GOT3 (cell line): ENCODE data around the gene RNF19B.

Experiments used
- DNase-seq: peaks from one replicate; lab custom pipeline; 2025; ENCODE audit warnings: mixed read lengths; lab: John Stamatoyannopoulos, UW

The RNF19B gene

GRCh38 chr1:32900956-32901822 is 63.4 kb downstream of the RNF19B start, which contains the start of gene TMEM54:
Gene TMEM54, minus strand, starts transcription at chr1:32901389. Its CDS starts 151 bp downstream, at chr1:32901238.
- no peak for DNase-seq

DNA sequence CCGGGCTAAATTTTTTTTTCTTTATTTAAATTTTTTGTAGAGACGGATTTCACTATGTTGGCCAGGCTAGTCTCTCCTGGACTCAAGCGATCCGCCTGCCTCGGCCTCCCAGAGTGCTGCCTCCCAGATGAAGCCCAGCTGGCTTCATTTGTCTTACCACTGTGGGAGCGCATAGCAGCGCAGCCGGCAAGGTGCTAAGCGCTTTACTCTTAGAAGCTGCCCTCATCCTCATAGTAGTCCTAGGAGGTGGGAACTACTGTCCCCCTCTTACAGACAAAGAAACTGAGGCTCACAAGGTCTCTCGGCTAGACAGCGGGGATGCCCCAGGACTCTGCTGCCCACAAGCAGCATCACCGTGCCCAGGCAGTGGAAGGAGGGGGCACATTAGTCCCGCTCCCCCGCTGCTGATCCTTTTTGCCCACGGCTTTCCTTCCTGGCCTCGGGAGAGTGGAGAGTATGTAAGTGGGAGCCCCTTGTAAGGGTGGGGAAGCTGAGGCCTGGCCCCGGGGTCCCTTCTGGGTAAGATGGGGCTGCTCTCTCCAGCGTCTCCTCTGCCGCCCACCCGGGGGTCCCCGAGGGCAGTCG is 64.1 kb downstream of the RNF19B start:
- no peak for DNase-seq

DNA sequence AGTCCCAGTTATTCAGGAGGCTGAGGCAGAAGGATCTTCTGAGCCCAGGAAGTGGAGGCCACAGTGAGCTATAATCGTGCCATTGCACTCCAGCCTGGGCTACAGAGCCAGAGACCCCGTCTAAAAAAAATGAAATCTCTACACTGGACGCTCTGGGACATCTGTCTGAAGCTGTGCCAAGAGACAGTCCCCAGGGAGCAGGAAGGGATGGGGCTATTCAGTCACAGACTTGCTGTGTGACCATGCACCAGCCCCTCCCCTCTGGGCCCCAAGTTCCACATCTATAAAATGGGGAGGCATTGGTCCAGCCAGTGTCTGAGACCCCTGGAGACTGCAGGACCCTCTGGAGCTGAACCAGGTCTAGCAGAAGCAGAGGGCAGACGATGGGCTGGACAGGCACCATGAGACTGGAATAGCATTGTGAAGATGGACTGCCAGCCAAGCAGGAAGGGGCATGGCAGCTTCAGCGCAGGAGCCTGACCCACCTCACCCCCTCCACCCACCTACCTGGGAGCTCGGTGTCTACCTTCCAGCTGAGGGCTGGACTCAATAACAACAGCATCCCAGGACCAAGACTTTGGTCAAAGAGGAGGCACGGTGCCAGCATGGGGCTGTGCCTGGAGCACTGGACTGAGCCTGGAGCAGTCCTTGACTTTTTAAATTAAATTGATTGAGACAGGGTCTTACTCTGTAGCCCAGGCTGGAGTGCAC is 64.9 kb downstream of the RNF19B start:
- no peak for DNase-seq

DNA sequence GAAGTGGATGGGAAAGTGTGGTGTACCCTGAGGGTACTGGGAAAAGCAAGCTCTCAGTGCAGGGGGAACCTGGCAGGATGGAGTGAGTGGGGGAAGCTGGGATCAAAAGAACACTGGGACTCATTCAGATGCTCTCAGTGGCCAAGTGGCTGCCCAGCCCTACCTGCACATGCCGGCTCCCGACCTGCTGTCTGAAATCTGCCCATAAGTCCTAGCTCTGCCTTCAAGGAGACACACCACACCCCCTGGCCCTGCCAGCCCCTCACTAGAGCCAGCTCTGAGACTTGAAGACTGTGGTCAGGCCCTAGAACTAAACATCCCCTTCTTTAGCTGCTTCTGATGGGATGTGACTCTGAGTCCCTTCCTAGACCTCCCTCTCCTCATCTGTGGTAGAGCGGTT is 65.7 kb downstream of the RNF19B start:
- DNase-seq, result no peak

- no peak for DNase-seq
These were observed 66.6 kb downstream of the RNF19B start for GRCh38 chr1:32898056-32898455.

DNA sequence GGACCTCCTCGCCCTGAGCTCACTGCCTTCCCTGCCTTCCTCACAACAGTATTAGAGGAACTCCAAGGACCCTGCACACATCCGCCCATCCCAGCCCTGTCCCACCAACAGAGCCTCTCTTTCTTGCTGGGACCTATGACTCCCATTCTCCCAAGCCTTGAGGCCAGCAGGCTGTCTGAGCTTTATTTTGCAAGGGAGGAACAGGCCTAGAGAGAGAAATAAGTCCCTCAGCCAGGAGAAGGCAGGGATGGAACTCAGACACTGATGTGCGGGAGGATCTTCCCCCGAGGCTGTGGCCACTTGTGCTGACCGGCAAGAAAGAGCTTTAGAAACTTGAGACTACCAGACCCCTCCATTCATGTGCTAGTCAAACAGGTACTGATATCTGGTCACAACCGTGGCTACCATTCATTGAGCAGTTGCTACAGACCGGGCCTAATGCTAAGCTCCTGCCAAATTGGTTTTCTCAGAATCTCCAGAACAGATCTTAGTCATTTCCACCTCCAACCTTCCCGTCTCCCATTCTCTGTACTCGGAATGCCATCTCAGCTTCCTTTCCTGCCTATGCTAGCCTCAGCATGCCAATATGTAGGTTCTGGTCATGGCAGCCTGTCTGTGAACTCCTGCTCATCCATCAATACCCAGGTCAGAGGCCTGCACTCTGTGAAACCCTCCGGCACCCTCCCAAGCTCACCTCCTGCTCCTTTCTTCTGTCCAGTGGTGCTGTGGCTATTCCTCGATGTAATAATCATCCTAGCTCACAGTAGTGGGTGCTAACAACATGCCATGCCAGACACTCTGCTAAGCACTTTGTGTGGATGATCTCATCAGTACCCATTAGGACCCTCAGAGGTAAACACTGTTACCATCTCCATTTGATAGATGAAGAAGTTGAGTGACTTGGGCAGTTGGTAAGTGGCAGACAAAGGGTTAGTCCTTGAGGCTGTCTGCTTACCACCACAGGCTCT is 67.2 kb downstream of the RNF19B start:
- DNase-seq, result no peak

DNA sequence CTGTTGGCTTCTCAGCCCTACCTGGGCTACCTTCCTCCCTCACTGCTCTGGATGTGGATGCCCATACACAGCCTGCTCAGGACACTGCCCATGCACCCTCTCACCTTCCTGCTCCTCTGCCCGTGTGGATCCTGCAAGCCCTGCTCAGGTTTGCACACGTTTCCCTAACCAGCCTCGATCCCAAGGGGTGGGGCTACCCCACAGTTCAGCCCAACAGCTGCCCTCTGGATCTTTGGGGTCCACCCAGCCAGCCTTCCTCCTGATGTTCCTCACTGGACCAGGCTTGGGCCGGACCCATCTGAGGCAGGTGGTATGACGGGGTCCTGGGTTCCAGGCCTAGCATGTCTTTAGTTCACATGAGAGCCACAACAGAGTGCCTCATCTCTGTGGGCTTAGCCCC is 68.2 kb downstream of the RNF19B start:
- no peak for DNase-seq

DNA sequence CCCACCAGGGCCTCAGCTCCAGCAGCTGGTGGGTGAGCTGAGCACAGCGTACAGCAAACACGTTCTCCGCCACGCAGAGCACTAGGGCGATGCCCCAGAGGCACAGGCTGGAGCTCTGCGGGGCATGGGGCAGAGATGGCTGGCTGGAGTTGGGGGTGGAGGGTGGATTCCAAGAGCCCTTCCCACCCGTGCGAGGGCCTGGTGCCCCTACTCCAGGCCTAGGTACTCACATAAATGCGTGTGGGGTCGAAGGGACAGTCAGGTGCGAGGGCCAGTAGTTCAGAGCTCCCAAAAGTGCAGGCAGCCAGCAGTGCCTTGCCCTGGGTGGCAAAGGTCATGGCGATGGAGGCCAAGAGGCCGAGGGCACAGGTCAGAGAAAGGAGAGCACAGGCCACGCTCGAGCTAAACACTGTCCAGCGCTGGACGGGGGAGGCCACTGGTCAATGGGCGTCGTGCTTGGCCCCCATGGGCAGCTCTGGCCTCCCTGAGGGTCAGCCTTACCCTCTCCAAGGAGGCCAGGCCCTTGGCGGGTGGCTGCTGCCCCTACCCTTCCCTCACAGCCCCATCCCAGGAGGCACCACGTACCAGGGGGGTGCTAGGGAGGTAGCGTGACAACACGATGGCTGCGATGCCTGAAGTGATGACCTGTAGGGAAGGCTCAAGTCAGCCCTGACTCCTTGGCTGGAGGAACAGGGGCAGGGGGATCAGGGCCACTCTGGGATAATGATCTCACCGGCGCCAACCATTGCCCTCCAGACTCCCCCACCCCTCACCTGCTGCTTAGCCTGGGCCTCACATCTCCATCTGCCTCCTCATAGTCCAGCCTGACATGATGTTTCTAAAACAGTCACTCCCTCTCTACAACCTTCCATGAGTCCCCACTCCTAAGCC is 69.0 kb downstream of the RNF19B start:
- DNase-seq, result no peak

DNA sequence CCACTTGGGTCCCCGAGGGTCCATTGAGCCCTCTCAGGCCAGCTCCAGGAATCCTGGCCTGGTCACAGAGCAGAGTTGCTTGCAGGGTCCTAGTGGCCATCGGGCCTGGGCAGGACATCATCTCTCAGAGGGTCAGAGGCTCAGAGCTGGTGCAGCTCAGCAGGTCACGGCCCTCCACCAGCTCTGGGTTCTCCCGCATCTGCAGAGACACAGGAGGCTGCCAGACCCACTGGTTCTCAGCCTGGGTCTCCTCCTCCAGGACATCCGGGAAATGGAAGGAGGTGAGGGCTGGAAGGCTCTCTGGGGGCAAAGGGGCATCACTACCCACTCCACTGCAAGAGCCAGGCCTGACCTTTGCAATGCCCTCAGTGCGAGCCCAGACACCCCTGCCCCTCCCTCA is 69.9 kb downstream of the RNF19B start:
- no peak for DNase-seq

GRCh38 chr1:32894019-32894600 is 70.5 kb downstream of the RNF19B start:
- no peak for DNase-seq

DNA sequence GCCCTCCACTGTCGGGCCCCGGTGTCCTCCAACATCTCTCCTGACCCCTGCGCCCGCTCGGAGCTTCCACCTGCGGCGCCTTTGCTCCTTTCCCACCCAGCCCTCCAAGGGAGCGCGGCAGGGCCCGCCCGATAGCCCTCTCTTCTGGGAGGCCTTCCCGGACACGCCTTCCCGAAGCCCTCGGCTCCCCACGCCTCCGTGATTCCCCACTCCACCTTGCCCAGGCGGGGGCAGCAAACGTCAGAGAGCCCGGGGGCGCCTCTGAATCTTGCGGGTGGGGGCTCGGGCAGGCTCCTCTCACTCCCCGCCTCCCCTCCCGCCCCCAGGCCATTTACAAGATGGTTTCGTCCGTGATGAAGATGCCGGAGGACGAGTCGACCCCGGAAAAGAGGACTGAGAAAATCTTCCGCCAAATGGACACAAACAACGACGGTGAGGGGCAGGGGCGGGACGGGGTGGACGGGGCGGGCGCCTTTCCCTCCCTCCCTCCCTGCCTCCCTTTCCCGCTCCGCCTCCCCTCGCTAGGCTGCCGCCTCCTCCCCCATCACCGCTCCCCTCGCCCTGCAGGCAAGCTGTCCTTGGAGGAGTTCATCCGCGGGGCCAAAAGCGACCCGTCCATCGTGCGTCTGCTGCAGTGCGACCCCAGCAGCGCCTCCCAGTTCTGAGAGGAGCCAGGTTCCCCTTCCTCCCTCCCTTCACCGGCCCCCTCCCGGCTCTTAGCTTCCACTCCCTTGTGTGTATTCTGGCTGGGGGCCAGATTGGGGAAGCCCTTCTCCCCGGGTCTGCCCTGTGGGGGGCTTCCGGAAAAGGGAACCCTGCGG is 71.2 kb downstream of the RNF19B start:
- DNase-seq, result no peak

GRCh38 chr1:32892368-32893197 is 72.0 kb downstream of the RNF19B start:
- DNase-seq, result no peak

GRCh38 chr1:32891630-32892029 is 73.0 kb downstream of the RNF19B start:
- DNase-seq, result no peak

GRCh38 chr1:32891241-32891570 is 73.4 kb downstream of the RNF19B start:
- DNase-seq, result no peak

DNA sequence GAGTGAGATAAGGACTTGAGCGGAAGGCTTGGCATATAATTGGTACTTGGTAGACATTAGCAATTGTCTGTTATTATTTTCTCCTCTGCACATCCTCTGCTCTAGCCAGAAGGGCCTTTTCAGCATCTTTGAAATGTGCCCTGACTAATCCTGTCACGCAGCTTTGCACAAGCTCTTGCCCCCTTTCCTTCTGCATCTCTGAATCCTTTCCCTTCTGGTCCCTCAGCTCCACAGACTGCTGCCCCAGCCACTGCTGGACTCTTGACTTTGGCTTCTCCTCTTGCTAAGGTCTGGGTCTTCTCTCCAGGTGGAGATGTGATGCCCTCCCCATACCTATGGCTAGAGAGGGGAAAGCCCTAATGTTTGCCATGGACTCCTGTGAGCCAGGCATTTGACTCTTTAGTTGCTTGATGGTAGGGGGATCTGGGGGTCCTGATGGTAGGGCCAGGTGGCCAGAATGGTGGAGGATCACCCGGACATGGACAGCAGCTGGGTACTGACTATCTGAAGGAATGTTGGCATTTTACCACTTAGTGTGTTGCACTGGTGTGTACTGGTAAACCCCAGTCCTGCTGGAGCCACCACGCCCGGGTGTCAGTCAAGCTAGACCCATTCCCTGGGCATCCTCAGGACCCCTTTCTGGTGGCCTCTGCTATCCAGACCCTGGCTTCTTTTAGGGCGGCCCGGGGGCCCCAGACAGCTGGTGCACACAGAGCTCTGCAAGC is 73.9 kb downstream of the RNF19B start:
- DNase-seq, result no peak

DNA sequence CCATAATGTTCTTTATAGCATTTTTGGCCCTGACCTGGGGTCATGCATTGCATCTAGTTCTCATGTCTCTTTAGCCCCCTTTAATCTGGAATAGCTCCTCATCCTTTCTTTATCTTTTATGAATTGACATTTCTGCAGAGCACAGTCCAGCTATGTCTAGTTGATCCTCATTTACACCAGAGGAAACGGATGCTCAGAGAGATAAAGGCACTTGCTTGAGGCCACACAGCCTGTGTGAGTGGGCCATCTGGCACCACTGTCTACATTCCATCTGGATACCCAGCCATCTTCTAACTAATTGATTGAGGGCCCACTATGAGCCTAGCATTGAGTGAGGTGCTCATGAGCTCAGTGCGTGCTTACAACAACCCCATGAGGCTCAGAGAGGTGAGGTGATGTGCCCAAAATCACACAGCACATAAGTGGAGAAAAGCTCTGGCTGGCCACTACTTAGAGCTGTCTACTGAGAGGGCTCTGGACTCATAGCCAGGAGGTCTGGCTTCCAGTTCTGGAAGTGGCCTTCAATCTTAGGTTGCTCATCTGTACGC is 74.8 kb downstream of the RNF19B start:
- DNase-seq, result no peak

GRCh38 chr1:32888677-32889420 is 75.8 kb downstream of the RNF19B start:
- DNase-seq, result no peak
